GM21786 (cell line): ENCODE results near the gene PSAT1.
"Not testable (repeated sequence)": the region's sequence is repeated elsewhere in the genome, so short reads cannot be mapped to it uniquely, and the experiment has no call there.

Experiments
- ATAC-seq: cut with Tn5 transposase; IDR thresholded peaks from one replicate; pipeline ENCODE4 v1.9.1; 2021; ENCODE audit not compliant: unreplicated experiment

PSAT1 gene

DNA sequence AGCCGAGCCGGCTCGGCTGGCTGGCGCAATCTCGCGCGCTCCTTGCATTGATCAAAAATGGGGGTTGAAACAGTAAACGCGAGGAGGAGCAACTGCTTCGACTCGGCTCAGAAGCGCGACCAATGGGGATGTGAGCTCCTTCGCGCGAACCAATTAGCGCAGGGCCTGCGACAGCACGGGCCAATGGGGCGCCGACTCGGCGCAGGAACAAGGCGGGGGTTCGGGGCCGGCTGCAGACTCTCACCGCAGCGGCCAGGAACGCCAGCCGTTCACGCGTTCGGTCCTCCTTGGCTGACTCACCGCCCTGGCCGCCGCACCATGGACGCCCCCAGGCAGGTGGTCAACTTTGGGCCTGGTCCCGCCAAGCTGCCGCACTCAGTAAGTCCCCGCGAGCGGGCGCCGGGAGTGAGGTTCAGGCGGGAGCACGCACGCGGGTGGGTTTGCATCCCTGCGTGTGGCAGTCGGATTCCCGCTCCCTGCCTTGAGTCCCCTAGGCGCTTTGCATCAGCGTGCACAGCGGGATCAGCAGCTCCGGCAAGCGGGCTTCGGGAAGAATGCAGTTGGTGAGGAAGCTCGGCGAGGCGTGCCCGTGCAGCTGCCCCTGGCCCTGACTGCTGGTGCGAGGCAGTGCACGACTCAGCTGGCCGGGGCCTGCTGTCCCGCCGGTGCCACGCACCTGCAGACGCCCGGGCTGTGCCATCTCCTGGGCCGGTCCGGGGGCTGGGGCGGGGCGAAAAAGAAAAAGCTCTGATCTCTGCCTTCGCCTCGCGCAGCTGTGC, at the start of gene PSAT1:
TSS of gene PSAT1 (plus strand) at position 233 of the 779 bp plus-strand sequence. CDS start at position 319, 86 bp downstream.
- ATAC-seq: peak; percentile 95

DNA sequence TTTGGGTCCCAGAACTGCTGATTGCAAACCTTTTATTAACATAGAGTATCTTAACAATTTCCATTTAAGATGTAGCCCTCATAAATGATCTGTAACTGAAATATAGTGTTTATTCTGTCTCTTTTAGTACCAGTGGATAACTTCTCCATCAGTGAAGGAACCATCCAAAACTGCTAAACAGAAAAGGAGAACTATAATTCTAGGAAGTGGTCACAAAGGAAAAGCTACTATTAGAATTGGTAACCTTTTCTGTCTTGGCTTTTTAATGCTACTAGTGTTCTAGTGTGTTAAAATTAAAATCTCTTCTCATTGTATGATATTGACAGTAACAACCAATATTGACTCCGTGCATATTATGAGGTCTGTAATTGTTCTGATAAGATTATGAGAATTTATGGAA, 48.3 kb upstream of the PSAT1 start:
- no peak for ATAC-seq

DNA sequence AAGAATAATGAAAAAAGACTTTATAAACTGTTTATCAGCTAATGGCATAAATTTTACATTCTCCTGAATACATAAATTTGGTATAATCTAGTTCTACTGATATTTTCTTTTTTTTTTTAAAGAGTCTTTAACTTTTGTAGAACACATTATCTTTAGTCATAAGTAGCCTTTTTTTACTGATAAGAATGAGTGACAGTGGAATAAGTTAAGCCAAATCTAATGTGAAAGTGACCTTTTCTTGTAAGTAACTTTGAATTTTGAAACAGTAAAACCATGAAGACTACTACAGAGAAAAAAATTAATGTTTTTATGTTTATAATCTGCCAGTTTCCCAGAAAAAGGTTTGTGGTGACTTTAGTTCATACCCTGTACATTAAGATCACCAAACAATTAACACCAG, 47.4 kb upstream of the PSAT1 start:
- no peak for ATAC-seq

DNA sequence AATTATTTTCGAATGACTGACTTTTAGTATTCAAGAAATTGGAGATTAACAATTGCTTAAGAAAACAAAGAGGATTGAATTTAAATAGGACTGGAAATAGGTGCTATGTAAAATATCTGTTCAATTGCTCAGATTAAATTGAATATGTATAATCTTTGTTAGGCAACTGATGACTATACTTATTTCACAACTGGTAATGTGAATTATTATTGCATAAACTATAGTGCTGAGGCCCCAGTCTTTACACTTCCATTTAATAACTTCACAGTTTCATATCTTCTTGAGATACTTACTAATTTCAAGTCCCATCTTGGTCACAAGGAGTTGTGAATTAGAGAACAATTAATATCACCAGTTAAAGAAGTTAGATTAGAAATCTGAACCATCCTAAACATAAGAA, 44.3 kb upstream of the PSAT1 start:
- no peak for ATAC-seq

DNA sequence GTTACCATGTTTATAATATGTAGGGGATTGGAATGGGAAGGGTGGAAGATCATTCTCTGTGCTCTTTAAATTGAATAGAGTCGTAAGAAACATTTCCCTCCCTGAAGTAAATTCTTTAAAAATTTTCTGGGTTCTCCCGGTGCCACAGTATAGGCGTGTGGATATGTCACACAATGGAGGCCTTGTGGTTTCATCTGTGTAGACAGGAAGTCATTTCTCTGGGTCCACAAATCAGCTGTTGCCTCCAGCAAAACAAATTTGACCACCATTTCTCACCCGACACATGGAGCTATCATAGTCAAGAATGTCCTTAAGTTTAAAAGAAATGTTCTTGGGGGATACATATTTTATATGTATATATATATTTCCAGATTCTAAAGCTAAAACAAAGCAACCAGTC, 43.6 kb upstream of the PSAT1 start:
- no peak for ATAC-seq

DNA sequence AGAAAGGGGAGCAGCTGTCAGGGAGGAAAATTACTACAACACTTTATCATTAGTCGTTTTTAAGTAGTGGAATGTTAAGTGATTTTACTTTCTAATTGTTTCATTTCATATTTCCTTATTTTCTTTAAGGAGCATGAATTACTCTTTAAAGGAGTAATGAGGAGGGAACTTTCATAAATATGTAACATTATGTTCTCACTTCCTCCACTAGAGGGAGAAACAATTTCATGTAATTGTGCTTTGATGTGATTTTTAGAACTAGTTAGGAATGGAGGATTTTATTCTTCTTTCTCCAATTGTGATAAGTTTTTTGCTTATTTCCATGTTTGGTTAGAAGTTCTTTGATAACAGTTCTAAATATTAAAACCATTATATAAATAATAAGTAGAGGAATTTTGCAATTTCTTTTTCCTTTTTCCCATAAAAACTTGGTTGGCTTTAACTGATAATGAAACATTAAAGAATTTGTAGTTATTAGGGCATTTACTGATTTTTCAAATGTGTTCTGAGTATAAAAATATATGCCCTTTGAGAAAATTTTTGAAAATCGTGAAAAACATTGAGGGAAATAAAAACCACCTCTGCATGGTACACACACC, 35.4 kb upstream of the PSAT1 start:
- no peak for ATAC-seq

DNA sequence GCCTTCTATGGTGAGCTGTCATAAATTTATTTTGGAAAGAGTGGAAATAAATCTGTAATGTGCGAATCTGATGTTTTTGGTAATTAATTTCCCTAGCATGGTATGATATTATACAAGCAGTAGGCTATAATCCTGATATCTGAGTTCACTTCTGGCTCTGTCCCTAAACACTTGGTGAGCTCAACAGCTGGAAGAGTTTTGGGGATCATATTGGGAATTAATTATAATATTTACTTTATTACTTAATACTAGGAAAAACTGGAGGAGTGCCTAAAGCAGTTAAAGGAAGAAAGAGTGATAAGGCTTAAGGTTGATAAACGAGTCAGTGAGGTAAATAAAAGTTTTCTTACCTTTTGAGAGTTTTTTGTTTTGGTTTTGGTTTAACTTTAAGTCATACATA, 34.3 kb upstream of the PSAT1 start:
- no peak for ATAC-seq

DNA sequence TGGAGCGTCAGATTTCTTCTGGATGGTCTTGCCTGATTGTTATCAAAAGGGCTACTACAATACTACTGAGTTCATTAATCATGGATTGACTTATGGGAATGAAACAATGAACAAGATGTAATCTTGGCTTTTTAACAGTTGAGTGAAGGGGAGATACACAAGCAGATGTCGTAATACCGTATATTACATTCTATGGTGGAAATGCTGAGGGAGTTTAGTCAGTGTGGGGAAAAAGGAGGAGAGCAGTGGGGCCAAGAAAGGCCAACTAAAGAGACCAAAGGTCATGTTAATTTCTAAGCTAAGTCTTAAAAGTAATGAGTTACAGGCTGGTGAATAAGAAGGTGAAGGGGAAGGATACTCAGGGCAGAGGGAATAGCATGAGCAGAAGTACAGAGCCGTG, 29.0 kb upstream of the PSAT1 start:
- ATAC-seq: no peak

DNA sequence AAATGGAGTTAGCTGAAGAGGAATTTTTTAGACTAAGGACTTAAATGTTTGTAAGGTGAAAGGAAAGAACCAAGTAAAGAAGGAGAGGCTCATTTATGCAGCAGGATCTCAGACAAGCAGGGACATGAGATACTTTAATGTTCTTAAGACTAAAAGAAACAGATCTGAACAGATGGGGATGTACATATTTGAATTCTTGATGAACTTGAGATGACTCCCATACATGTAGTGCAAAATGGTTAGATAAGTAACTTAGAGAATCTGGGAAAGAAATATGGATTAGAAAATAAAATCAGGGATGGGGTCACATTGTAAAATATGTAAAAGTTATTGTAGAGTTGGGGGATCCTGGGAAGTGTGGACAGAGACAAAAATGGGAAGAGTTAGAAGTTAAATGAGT, 27.1 kb upstream of the PSAT1 start:
- ATAC-seq: no peak

DNA sequence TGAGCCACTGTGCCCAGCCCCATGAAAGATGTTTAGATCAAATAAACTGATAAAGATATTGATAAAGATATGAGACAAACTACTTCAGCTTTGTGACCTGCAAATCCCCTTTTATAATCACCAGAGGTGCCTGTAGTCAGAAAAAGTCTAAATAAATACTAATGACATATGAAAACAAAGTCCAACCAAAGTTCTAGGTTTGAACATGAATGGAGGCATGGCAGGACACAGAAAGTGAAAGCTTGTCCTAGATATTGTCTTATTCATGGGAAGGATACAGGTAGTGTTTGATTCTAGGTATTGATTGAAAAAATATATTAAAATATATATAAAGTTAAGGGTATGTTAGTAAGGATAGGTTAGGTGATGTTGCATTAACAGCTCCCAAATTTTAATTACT, 24.6 kb upstream of the PSAT1 start:
- no peak for ATAC-seq

DNA sequence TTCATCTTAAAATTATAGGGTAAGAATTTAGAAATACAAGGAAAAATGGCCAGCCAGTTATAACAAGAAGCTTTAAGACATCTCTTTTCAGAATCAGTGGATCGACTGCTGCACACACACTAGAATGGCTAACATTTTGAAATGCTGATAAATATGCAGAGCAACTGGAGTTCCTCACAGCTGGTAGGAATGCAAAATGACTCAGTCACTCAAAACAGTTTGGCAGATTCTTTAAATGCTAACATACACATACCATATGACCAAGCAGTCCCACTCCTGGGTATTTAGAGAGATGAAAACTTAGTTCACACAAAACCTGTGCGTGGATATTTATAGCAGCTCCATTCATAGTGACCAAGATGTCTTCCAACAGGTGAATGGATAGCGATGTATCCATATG, 23.2 kb upstream of the PSAT1 start:
- ATAC-seq: no peak

DNA sequence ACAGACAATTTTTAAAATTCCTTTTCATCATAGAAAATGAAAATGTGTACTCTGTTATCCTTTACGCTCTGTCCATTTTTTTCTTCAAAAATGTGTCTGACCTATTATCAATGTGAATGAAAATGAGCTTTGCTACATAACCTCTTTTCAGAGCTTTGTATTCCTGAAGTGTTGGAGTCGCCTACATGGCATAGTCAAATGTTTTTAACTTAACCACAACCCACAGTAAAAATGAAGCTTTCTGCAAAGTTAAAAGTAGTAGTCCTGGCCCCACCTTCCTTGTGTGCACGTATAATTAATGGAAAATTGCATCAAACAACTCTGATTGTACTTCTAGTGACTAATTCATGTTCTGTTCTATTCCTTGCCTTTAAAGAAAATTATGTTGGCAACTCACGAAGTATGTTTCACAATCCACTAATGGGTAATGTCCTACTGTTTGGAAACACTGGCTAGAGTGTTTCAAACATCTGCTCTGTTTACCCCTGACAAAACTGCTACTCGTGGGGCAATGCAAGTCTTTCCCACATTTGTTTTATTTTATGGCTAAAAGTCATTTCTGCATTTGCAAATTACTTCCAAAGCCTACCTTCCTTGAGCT, 18.6 kb upstream of the PSAT1 start:
- no peak for ATAC-seq

DNA sequence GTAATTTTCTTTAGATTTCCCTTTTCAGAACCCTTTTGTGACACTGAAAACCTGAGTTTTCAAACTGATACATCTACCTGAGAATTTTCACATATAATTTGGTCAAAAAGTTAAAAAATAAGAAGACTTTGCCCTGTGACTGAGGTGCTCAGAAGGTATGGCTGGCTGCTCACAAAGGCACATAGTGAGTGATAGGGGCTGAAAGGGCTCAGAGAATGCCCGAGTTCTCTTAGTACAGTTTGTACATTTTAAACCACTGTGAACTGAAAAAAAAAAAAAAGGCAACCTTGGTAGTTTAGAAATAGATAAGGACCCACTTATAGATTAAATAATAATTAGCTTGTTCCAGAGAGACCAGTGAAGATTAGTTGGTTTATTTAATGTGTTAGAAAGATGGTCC, 18.1 kb upstream of the PSAT1 start:
- no peak for ATAC-seq

DNA sequence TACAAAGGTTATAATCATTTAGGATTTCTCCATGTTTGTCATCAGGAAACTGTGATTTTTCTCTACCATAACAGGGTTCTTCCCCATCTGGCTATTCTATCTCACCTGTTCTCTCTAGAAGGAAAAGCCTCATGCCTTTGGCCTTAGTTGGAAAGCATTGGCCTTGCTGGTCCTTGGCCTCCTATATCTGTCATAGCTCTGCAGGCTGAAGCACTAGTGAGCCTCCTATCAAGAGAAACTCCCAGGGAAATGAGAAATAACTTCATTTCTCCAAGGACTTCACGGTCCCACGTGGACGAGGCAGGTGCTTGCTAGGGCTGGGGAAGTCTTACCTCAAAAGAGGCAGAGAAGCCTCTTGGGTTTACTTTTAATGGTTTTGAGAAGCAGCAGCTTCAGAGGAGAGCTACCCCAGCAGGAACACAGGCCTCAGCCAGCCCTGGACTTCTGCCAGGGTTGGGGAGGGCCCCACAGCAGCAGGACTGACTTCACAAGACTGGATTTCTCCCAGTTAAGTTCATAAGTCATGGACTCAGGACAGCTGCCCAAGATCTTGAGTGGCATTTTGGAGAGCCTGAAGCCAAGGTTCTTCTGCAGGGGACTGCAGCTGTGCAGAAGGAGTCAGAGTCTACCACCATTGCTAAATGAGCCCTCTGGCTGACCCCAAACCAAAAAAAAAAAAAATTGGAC, 15.8 kb upstream of the PSAT1 start:
- ATAC-seq: no peak

DNA sequence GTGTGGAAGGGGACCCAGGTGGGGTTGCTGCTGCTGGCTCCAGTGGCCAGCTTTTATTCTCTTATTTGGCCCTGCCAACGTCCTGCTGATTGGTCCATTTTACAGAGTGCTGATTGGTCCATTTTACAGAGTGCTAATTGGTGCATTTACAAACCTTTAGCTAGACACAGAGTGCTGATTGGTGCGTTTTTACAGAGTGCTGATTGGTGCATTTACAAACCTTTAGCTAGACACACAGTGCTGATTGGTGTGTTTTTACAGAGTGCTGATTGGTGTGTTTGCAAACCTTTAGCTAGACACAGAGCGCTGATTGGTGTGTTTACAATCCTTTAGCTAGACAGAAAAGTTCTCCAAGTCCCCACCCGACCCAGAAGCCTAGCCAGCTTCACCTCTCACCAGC, 12.7 kb upstream of the PSAT1 start:
- not testable (repeated sequence) for ATAC-seq

DNA sequence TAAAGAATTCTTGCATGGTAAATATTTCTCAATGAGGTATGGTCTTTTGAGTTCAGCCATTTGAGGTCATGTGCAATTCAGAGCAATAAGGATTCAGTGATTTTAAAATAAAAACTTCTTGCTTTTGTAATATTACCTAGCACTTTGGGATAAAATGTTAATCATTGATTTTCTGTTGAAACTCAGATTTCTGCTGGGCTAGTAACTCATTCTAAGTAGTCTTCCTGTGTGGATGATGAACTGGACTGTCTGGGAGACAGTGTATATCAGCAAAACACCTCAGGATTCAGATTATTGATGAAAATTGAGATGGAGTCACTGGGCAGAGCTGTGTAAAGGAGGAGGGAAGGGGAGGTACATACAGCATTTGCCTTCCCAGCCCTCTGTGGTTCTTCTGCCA, 10.8 kb upstream of the PSAT1 start:
- no peak for ATAC-seq

DNA sequence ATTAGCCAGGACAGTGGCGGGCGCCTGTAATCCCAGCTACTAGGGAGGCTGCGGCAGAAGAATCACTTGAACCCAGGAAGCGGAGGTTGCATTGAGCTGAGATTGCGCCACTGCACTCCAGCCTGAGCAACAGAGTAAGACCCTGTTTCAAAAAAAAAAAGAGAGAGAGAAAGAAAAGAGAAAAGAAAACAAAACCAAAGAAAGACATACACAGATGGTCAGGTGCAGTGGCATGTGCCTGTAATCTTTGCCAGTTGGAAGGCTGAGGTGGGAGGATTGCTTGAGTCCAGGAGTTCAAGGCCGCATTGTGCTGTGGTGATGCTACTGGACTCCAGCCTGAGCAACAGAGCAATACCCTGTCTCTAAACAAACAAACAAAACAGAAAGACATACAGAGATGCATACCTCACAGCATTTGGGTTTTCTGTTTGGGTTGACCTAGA, 10.0 kb upstream of the PSAT1 start:
- ATAC-seq: no peak

DNA sequence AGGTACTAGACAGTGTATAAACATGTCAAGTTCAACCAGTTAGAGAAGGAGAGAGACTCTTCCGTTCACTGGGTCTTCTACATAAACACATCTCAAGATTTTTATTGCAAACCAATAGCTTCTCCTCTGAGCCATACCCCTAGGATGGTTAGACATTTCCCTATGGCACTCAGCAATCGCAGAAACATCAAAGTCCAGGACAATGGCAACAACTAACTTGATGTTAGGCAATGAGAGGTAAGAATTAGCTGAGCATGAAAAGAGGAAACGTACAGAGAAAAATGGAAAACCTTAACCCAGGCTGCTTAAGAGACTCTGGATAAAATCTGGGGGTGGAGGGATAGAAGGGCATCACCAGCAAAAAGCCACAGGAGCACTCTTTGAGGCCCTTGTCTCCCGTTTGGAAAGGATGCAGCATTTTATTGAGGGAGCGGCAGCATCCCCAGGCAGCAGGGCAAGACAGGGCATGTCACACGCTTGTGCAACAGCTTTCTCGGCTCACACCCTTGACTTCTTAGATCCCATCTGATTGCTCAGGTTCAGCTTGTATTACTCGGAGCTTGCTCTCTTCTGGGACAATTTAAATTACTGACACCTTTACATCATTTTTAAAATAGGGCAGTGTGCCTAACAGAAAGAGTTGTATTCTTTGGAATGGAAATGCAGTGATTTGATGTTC, 8.6 kb upstream of the PSAT1 start:
- ATAC-seq: no peak

DNA sequence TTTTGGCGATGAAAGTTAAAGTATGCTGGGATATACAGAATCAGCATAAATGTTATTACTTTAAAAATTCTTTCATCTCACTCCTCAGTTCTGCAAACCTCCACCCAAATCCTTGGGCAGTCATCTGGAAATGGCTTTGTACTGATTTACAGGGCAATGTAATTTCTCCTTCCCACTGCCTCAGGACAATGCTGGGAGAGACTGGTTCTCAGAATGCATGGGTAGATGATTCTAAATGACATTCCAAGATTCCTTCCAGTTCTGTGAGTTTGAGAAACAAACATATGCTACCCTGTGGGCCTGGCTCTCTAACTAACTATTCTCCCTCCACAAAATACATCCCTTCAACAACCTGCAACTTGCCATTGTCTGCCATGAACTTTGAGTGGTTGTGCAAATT, 7.5 kb upstream of the PSAT1 start:
- no peak for ATAC-seq

DNA sequence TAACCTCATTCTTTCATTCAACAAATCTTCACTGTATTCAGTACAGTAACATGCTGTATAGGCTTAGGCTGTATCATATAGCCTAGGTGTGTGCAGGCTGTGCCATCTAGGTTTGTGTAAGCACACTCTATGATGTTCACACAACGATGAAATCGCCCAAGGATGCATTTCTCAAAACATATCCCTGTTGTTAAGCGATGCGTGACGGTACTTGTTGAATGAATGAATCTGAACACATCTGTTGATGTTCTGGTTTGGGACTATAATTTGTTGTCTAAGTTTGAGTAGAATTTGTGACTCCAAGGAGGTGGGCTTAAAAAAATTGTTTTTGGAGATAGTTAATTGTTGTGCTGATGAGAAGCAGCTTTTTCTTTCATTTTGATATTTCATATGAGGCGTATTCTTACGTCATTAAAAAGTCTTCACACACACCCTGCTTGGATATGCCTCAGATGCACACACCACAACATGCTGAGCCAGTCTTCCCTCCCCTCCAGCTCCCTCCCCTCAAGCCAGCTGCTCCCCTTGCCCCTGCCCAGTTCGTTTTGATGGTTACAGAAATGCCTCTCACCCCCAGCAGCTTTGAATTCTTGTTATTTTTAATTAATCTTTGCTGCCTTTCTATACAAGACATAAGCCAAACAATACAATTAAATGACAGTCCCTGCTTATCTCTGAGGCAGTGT, 5.5 kb upstream of the PSAT1 start:
- ATAC-seq: no peak

DNA sequence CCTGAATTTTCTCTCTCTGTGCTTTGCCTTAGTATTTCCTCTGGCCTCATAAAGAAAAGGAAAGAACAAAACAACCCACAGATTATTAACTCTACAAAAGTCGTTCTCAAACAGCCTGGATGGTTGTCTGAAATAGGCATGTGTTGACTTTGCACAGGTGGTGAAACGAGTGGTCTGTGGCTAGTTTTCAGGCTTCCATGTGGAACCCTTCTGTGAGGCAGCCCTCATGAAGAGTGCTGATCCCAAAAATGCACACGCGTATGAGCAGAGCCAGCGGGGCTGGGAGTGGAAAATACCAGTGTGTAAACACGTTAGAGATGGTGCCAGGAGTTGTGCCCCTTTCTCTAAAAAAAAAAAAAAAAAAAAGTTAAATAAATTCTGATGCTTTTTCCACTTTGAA, 4.9 kb upstream of the PSAT1 start:
- ATAC-seq: no peak
